ENCODE data around the gene PAK5. TPM values are rescaled to one million over a fixed set of nuclear protein-coding genes. Genes with fewer than 3 reads are reported as not detected.

Gene PAK5
- total RNA-seq, 5 donors from 2014 or later (not counting 1 experiment from before 2014, with no cell fraction given) = not detected

DNA sequence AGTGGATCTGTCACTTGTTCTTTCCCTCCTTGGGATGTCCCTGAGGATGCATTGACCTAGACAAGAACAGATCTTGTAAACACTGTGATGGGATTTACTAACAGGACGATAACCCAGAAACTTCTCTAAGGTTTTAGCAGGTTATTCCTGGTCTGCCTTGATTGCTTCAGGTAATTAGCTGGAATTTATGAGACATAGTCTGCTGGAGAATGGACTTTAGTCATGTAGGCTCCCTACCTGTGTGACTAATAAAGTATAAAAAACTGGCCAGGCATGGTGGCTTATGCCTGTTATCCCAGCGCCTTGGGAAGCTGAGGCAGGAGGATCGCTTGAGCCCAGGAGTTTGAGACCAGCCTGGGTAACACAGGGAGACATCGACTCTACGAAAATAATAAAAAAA is 96.1 kb downstream of the PAK5 start:
- H3K9me3 ChIP-seq = no peaks in the 10 kb centered on the region
- ATAC-seq (replicated peaks in 1 of 4) = no peak
- H3K27ac Mint-ChIP-seq = no peak overlapping the region
- 92% methylated on average over 5 of the region's 5 CpGs for WGBS (ENCODE audit: insufficient coverage)
- H3K27me3 Mint-ChIP-seq = no peaks in the 10 kb centered on the region
- no peaks in the 10 kb centered on the region for H3K4me1 ChIP-seq (ENCODE audit: control insufficient read depth in 1 of 2, extremely low read depth in 1 of 2, insufficient read depth in 2 of 2, low read length in 2 of 2)
- no peaks in the 10 kb centered on the region for H3K36me3 Mint-ChIP-seq
- H3K27me3 ChIP-seq (replicated peaks in 1 of 2; ENCODE audit: control insufficient read depth in 2 of 2, extremely low read depth in 1 of 2, insufficient read depth in 2 of 2, low read length in 1 of 2) = no peaks in the 10 kb centered on the region
- H3K4me3 ChIP-seq (ENCODE audit: control insufficient read depth in 1 of 2, extremely low read depth in 1 of 2, low read length in 1 of 2) = no peak overlapping the region
- no peaks in the 10 kb centered on the region for H3K36me3 ChIP-seq (ENCODE audit: control insufficient read depth in 2 of 2, extremely low read depth in 1 of 2, insufficient read depth in 1 of 2, low read length in 1 of 2)
- no peaks in the 10 kb centered on the region for H3K4me1 Mint-ChIP-seq
- ChIA-PET CTCF (no interaction called here), POLR2A (no interaction called here)
- no peak overlapping the region for H3K4me3 Mint-ChIP-seq
- no peak for DNase-seq
- H3K9me3 Mint-ChIP-seq = peaks cover 6 to 10% (median 9%) of the 10 kb centered on the region in 3 donors
- no peak overlapping the region for H3K27ac ChIP-seq (ENCODE audit: low read length)

DNA sequence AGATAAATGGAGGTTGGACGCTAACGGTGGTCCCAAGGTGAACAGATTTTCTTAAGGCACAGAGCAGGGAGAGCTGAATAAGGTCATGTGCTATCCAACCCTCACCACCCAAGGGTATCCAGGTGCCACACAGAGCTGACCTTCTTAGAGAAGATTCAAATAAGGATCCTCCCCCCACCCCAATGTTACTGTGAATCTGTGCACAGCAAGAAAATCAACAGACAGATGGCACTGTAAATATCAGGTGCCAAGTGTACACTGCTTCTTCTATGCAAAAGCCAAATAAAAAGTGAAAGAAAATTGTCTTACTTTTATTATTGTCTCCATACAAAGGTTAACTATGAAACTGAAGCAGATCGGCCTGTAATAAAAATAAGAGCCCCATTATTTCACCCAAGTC is 96.9 kb downstream of the PAK5 start:
- H3K36me3 Mint-ChIP-seq = no peaks in the 10 kb centered on the region
- WGBS (ENCODE audit: insufficient coverage) = no CpG with 5 or more reads among the region's 3 CpGs
- H3K36me3 ChIP-seq (ENCODE audit: control insufficient read depth in 2 of 2, extremely low read depth in 1 of 2, insufficient read depth in 1 of 2, low read length in 1 of 2) = no peaks in the 10 kb centered on the region
- H3K27ac Mint-ChIP-seq = no peak overlapping the region
- H3K27me3 Mint-ChIP-seq = no peaks in the 10 kb centered on the region
- H3K9me3 ChIP-seq = no peaks in the 10 kb centered on the region
- H3K27ac ChIP-seq (ENCODE audit: low read length) = no peak overlapping the region
- POLR2A ChIA-PET = no interaction called here
- H3K4me1 ChIP-seq (ENCODE audit: control insufficient read depth in 1 of 2, extremely low read depth in 1 of 2, insufficient read depth in 2 of 2, low read length in 2 of 2) = no peaks in the 10 kb centered on the region
- H3K27me3 ChIP-seq (replicated peaks in 1 of 2; ENCODE audit: control insufficient read depth in 2 of 2, extremely low read depth in 1 of 2, insufficient read depth in 2 of 2, low read length in 1 of 2) = no peaks in the 10 kb centered on the region
- H3K9me3 Mint-ChIP-seq = peaks cover 6 to 12% (median 12%) of the 10 kb centered on the region in 3 donors
- DNase-seq (no peak), ATAC-seq (replicated peaks in 1 of 4) (no peak)
- CTCF ChIA-PET = no interaction called here
- no peaks in the 10 kb centered on the region for H3K4me1 Mint-ChIP-seq
- H3K4me3 Mint-ChIP-seq = no peak overlapping the region
- no peak overlapping the region for H3K4me3 ChIP-seq (ENCODE audit: control insufficient read depth in 1 of 2, extremely low read depth in 1 of 2, low read length in 1 of 2)

DNA sequence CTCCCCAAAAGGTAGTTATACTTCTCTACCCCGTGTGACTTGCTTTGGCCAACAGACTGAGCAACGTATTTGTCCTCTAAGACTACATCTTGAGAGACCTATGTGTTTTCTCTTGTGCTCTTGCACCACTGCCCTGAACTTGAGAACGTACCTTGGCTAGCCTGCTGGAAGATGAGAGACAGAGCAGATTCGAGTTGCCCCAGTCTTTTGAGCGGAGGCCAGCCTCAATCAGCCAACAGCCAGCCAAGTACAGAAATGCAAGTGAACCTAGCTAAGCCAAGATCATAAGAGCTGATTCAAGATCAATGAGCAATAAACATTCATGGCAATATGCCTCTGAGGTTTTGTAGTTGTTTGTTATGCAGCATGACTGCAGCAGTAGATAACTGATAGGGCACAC is 98.4 kb downstream of the PAK5 start:
- H3K36me3 Mint-ChIP-seq = no peaks in the 10 kb centered on the region

DNA sequence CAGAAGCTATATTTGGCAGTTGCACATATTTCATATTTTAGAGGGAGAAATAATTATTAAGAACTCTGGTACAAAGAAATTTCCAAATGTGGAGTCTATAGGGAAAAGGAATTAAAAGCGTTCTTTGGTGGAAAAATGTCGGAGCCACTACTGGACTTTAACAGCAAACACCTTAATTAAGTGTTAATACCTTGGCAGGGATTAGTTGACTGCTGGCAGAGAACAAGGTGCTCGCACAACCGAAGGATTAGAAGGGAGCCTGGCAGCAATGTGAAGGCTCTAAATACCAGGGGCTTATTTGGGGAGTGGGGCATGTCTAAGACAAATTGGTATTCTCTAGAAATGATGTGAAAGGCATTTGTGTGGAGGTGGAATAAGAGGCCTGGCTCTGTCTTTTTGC is 98.9 kb downstream of the PAK5 start:
- Histone ChIP-seq H3K9me3 (no peaks in the 10 kb centered on the region), H3K4me3 (ENCODE audit: control insufficient read depth in 1 of 2, extremely low read depth in 1 of 2, low read length in 1 of 2) (no peak overlapping the region), H3K27ac (ENCODE audit: low read length) (no peak overlapping the region), H3K4me1 (ENCODE audit: control insufficient read depth in 1 of 2, extremely low read depth in 1 of 2, insufficient read depth in 2 of 2, low read length in 2 of 2) (no peaks in the 10 kb centered on the region), H3K27me3 (replicated peaks in 1 of 2; ENCODE audit: control insufficient read depth in 2 of 2, extremely low read depth in 1 of 2, insufficient read depth in 2 of 2, low read length in 1 of 2) (no peaks in the 10 kb centered on the region), H3K36me3 (ENCODE audit: control insufficient read depth in 2 of 2, extremely low read depth in 1 of 2, insufficient read depth in 1 of 2, low read length in 1 of 2) (no peaks in the 10 kb centered on the region)
- DNase-seq = no peak
- Mint-ChIP-seq H3K27ac (no peak overlapping the region), H3K4me1 (no peaks in the 10 kb centered on the region), H3K9me3 (peaks cover 8 to 18% (median 9%) of the 10 kb centered on the region in 3 donors), H3K27me3 (no peaks in the 10 kb centered on the region), H3K4me3 (no peak overlapping the region), H3K36me3 (no peaks in the 10 kb centered on the region)
- POLR2A ChIA-PET = no interaction called here
- ATAC-seq (replicated peaks in 1 of 4) = no peak
- WGBS (ENCODE audit: insufficient coverage) = no CpG with 5 or more reads among the region's 4 CpGs
- CTCF ChIA-PET = no interaction called here

More for the DNA sequence above, 98.4 kb downstream of the PAK5 start:
- H3K27me3 Mint-ChIP-seq = no peaks in the 10 kb centered on the region
- no peaks in the 10 kb centered on the region for H3K4me1 Mint-ChIP-seq
- H3K4me3 ChIP-seq (ENCODE audit: control insufficient read depth in 1 of 2, extremely low read depth in 1 of 2, low read length in 1 of 2) = no peak overlapping the region
- no peaks in the 10 kb centered on the region for H3K27me3 ChIP-seq (replicated peaks in 1 of 2; ENCODE audit: control insufficient read depth in 2 of 2, extremely low read depth in 1 of 2, insufficient read depth in 2 of 2, low read length in 1 of 2)
- H3K9me3 ChIP-seq = no peaks in the 10 kb centered on the region
- ChIA-PET POLR2A (no interaction called here), CTCF (no interaction called here)
- no peak overlapping the region for H3K4me3 Mint-ChIP-seq
- no peak for ATAC-seq (replicated peaks in 1 of 4)
- no peaks in the 10 kb centered on the region for H3K4me1 ChIP-seq (ENCODE audit: control insufficient read depth in 1 of 2, extremely low read depth in 1 of 2, insufficient read depth in 2 of 2, low read length in 2 of 2)
- whole genome bisulfite sequencing (ENCODE audit: insufficient coverage) = 65% methylated on average over 5 of the region's 5 CpGs
- no peak overlapping the region for H3K27ac Mint-ChIP-seq
- peaks cover 8 to 16% (median 10%) of the 10 kb centered on the region in 3 donors for H3K9me3 Mint-ChIP-seq
- H3K27ac ChIP-seq (ENCODE audit: low read length) = no peak overlapping the region
- H3K36me3 ChIP-seq (ENCODE audit: control insufficient read depth in 2 of 2, extremely low read depth in 1 of 2, insufficient read depth in 1 of 2, low read length in 1 of 2) = no peaks in the 10 kb centered on the region
- DNase-seq = no peak

DNA sequence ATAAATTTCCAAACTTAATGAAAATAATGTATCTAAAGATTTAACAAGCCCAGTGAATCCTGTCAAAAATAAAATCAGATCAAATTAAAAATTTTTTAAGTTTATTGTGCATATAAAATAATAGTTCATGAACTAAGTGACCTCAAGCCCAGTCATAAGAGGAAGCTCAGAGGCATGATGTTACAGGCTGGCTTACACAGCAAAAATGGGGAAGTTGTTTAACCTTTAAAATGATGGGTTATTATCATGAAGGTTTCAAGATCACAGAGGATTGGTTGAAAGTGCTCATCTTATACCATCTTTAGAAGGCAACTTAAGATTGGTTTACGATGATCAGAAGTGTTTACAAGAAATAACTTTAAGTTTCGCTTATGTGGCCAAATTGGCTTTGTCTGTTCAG is 102.5 kb downstream of the PAK5 start:
- no peaks in the 10 kb centered on the region for H3K36me3 Mint-ChIP-seq
- no CpG with 5 or more reads among the region's 2 CpGs for WGBS (ENCODE audit: insufficient coverage)
- POLR2A ChIA-PET = no interaction called here

DNA sequence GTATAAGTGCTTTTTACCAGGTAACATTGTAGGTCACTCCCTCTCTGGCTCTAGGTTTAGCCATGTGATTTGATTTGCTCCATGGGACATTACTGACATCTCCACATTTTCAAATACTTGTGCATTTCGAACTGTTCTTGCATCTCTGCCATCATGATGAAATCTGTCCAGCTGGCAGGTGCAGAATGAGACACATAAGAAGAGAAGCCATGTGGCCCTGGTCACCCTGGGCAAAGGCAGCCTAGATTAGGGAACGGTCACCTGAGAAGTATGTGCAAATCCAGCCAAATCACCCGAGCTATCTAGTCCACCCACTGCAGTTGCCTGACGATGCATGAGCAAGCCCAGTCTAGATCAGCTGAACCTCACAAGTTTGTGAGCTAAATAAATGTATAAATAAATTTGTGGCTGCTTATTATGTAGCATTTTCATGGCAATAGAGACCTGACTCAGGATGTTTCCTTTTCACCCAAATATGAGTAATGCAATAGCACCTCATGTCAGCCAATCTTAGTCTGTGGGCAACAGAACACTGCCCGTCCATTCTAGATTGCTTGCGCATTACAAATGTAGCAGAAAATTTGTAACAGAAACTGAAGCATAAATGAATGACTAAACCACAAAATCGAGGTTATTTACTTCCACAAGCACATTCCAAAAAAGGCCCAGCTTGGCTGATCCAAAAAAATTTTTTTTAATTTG is 115.2 kb downstream of the PAK5 start:
- DNase-seq (no peak), ATAC-seq (replicated peaks in 1 of 4) (no peak)
- Histone ChIP-seq H3K9me3 (no peaks in the 10 kb centered on the region), H3K27me3 (replicated peaks in 1 of 2; ENCODE audit: control insufficient read depth in 2 of 2, extremely low read depth in 1 of 2, insufficient read depth in 2 of 2, low read length in 1 of 2) (no peaks in the 10 kb centered on the region), H3K4me3 (ENCODE audit: control insufficient read depth in 1 of 2, extremely low read depth in 1 of 2, low read length in 1 of 2) (no peak overlapping the region), H3K4me1 (ENCODE audit: control insufficient read depth in 1 of 2, extremely low read depth in 1 of 2, insufficient read depth in 2 of 2, low read length in 2 of 2) (no peaks in the 10 kb centered on the region), H3K27ac (ENCODE audit: low read length) (no peak overlapping the region), H3K36me3 (ENCODE audit: control insufficient read depth in 2 of 2, extremely low read depth in 1 of 2, insufficient read depth in 1 of 2, low read length in 1 of 2) (no peaks in the 10 kb centered on the region)
- H3K27me3 Mint-ChIP-seq = no peaks in the 10 kb centered on the region
- H3K9me3 Mint-ChIP-seq = peaks cover 3 to 8% (median 7%) of the 10 kb centered on the region in 3 donors
- CTCF ChIA-PET = no interaction called here
- H3K27ac Mint-ChIP-seq = no peak overlapping the region
- no peaks in the 10 kb centered on the region for H3K4me1 Mint-ChIP-seq
- 95% methylated on average over 3 of the region's 7 CpGs for WGBS (ENCODE audit: insufficient coverage)
- POLR2A ChIA-PET = no interaction called here
- no peaks in the 10 kb centered on the region for H3K36me3 Mint-ChIP-seq
- H3K4me3 Mint-ChIP-seq = no peak overlapping the region

More for the DNA sequence above, 102.5 kb downstream of the PAK5 start:
- Histone ChIP-seq H3K27ac (ENCODE audit: low read length) (no peak overlapping the region), H3K27me3 (replicated peaks in 1 of 2; ENCODE audit: control insufficient read depth in 2 of 2, extremely low read depth in 1 of 2, insufficient read depth in 2 of 2, low read length in 1 of 2) (no peaks in the 10 kb centered on the region), H3K36me3 (ENCODE audit: control insufficient read depth in 2 of 2, extremely low read depth in 1 of 2, insufficient read depth in 1 of 2, low read length in 1 of 2) (no peaks in the 10 kb centered on the region), H3K4me1 (ENCODE audit: control insufficient read depth in 1 of 2, extremely low read depth in 1 of 2, insufficient read depth in 2 of 2, low read length in 2 of 2) (no peaks in the 10 kb centered on the region), H3K9me3 (no peaks in the 10 kb centered on the region), H3K4me3 (ENCODE audit: control insufficient read depth in 1 of 2, extremely low read depth in 1 of 2, low read length in 1 of 2) (no peak overlapping the region)
- H3K27ac Mint-ChIP-seq = no peak overlapping the region
- peaks cover 7 to 20% (median 13%) of the 10 kb centered on the region in 3 donors for H3K9me3 Mint-ChIP-seq
- DNase-seq (no peak), ATAC-seq (replicated peaks in 1 of 4) (no peak)
- no peaks in the 10 kb centered on the region for H3K4me1 Mint-ChIP-seq
- no peaks in the 10 kb centered on the region for H3K27me3 Mint-ChIP-seq
- CTCF ChIA-PET = no interaction called here
- H3K4me3 Mint-ChIP-seq = no peak overlapping the region

DNA sequence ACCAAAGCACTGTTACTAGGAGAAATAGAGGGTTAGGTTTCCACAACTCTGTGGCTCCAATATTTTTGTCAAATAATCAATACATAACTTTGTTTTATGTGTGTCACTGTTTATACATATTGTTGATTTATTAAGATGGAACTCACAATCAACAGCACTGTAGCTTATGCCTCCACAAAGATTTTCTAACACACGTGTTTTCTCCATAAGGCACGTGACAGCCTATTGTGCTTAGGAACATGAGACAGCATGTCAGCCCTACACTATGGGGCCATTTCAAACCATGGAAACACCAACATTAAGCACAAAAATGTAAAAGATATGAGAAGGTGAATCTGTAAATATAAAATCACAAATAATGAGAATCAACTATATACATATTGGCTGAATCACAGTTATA is 127.0 kb downstream of the PAK5 start:
- ATAC-seq (replicated peaks in 1 of 4) = no peak

More for the DNA sequence above, 127.0 kb downstream of the PAK5 start:
- no peaks in the 10 kb centered on the region for H3K4me1 Mint-ChIP-seq
- no peaks in the 10 kb centered on the region for H3K36me3 Mint-ChIP-seq
- H3K27ac Mint-ChIP-seq = no peak overlapping the region
- CTCF ChIA-PET = no interaction called here
- H3K9me3 ChIP-seq = no peaks in the 10 kb centered on the region
- peaks cover 0 to 14% (median 1%) of the 10 kb centered on the region in 3 donors for H3K9me3 Mint-ChIP-seq
- H3K27me3 Mint-ChIP-seq = no peaks in the 10 kb centered on the region
- H3K4me1 ChIP-seq (ENCODE audit: control insufficient read depth in 1 of 2, extremely low read depth in 1 of 2, insufficient read depth in 2 of 2, low read length in 2 of 2) = no peaks in the 10 kb centered on the region
- H3K27me3 ChIP-seq (replicated peaks in 1 of 2; ENCODE audit: control insufficient read depth in 2 of 2, extremely low read depth in 1 of 2, insufficient read depth in 2 of 2, low read length in 1 of 2) = no peaks in the 10 kb centered on the region
- WGBS (ENCODE audit: insufficient coverage) = no CpG with 5 or more reads among the region's 2 CpGs
- DNase-seq = no peak
- no peak overlapping the region for H3K4me3 Mint-ChIP-seq
- H3K4me3 ChIP-seq (ENCODE audit: control insufficient read depth in 1 of 2, extremely low read depth in 1 of 2, low read length in 1 of 2) = no peak overlapping the region
- POLR2A ChIA-PET = no interaction called here
- no peak overlapping the region for H3K27ac ChIP-seq (ENCODE audit: low read length)
- H3K36me3 ChIP-seq (ENCODE audit: control insufficient read depth in 2 of 2, extremely low read depth in 1 of 2, insufficient read depth in 1 of 2, low read length in 1 of 2) = no peaks in the 10 kb centered on the region
